Thoracic aorta (tissue), 2 donors: Measurements from ENCODE around the gene CD3E. TPM values are rescaled to one million over a fixed set of nuclear protein-coding genes. Genes with fewer than 3 reads are reported as not detected.

ENCODE experiments used
- ATAC-seq: fragments of 150-250 bp; one replicate; pipeline ENCODE4 v1.8.0; 2017; ENCODE audit warnings: low read depth; ENCODE audit not compliant: insufficient number of reproducible peaks, low FRiP score
- DNase-seq: peaks from one replicate; pipeline ENCODE4 v3.0.0-alpha.2; 2020; ENCODE audit warnings: low spot score
- H3K27ac ChIP-seq, 2 donors: fragments of 200-600 bp; sonication (generic); 1 replicate in 1 of 2; 2 replicates in 1 of 2; pipeline ENCODE4 v1.5.1; 2016; ENCODE audit warnings: mild to moderate bottlenecking in 2 of 2, moderate library complexity in 2 of 2
- H3K27me3 ChIP-seq: fragments of 200-600 bp; sonication (generic); replicated peaks from 2 replicates; pipeline ENCODE4 v1.6.0; 2016; ENCODE audit warnings: mild to moderate bottlenecking; ENCODE audit not compliant: insufficient read depth
- H3K36me3 ChIP-seq: fragments of 200-600 bp; sonication (generic); one replicate; pipeline ENCODE4 v1.5.1; 2016
- H3K4me1 ChIP-seq, 2 donors: fragments of 200-600 bp; sonication (generic); 1 replicate in 1 of 2; 2 replicates in 1 of 2; pipeline versions ENCODE4 v1.5.1 to v1.6.0; 2016; ENCODE audit warnings: low read depth in 2 of 2, mild to moderate bottlenecking in 1 of 2; ENCODE audit not compliant: control insufficient read depth in 1 of 2
- H3K4me3 ChIP-seq: fragments of 200-600 bp; sonication (generic); 2 replicates; pipeline ENCODE4 v1.5.1; 2016; ENCODE audit warnings: mild to moderate bottlenecking
- H3K9me3 ChIP-seq: fragments of 200-600 bp; sonication (generic); 2 replicates; pipeline ENCODE4 v1.5.1; 2016
- total RNA-seq, 2 donors: library from RNA; depleted of rRNA; stranded (reverse); fragments of >200 nt; gene quantifications; one replicate each; pipeline versions ENCODE4 v1.1.0 to v1.2.3, GENCODE V29; 2016
- TF ChIP-seq, protein P1 (sequence below): fragments of 200-600 bp; sonication (generic); IDR thresholded peaks from one replicate; pipeline ENCODE4 v1.5.1; 2019; ENCODE audit warnings: antibody characterized with exemption

Gene CD3E
- total RNA-seq, 2 donors from 2014 or later = 1.1 to 1.3 TPM

- H3K27ac ChIP-seq = no peak overlapping the region
- H3K4me3 ChIP-seq = no peak overlapping the region
- ATAC-seq (no peak), DNase-seq (no peak)
- peaks cover 4% of the 10 kb centered on the region in 2 donors for H3K4me1 ChIP-seq
- no peaks in the 10 kb centered on the region for H3K36me3 ChIP-seq
- TF ChIP-seq, protein P1, sequence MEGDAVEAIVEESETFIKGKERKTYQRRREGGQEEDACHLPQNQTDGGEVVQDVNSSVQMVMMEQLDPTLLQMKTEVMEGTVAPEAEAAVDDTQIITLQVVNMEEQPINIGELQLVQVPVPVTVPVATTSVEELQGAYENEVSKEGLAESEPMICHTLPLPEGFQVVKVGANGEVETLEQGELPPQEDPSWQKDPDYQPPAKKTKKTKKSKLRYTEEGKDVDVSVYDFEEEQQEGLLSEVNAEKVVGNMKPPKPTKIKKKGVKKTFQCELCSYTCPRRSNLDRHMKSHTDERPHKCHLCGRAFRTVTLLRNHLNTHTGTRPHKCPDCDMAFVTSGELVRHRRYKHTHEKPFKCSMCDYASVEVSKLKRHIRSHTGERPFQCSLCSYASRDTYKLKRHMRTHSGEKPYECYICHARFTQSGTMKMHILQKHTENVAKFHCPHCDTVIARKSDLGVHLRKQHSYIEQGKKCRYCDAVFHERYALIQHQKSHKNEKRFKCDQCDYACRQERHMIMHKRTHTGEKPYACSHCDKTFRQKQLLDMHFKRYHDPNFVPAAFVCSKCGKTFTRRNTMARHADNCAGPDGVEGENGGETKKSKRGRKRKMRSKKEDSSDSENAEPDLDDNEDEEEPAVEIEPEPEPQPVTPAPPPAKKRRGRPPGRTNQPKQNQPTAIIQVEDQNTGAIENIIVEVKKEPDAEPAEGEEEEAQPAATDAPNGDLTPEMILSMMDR = no peak
- no peaks in the 10 kb centered on the region for H3K27me3 ChIP-seq
- H3K9me3 ChIP-seq = no peaks in the 10 kb centered on the region
Observed at GRCh38 chr11:118321386-118322082, 17.0 kb downstream of the CD3E start.

DNA sequence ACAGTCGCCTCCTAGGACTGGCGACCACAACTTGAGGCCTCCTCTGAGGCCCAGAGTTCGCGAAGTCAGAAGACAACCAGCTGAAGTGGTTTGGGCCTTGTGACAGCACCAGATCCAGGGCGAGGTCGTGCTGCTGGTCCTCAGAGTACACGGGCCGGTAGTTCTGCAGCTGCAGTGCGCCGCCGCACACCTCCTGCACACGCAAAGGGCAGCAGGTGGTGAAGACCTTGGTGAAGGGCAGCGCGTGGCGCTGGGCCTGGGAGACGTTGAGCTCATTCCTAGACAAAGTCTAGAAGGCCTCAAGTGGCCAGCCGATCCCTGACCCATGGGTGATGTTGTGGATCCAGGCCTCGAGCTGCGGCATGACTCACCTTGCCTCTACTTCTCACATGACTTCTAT, 18.2 kb downstream of the CD3E start:
- Histone ChIP-seq H3K4me1 (no peaks in the 10 kb centered on the region), H3K36me3 (no peaks in the 10 kb centered on the region), H3K27me3 (no peaks in the 10 kb centered on the region), H3K4me3 (no peak overlapping the region), H3K9me3 (no peaks in the 10 kb centered on the region), H3K27ac (no peak overlapping the region)
- DNase-seq (no peak), ATAC-seq (no peak)
- TF ChIP-seq, protein P1 = no peak

- Histone ChIP-seq H3K4me3 (no peak overlapping the region), H3K36me3 (no peaks in the 10 kb centered on the region), H3K27me3 (no peaks in the 10 kb centered on the region), H3K4me1 (no peaks in the 10 kb centered on the region), H3K9me3 (no peaks in the 10 kb centered on the region), H3K27ac (no peak overlapping the region)
- no peak for ATAC-seq
- TF ChIP-seq, protein P1 = no peak
- DNase-seq = no peak
Observed at GRCh38 chr11:118325283-118325682, 20.8 kb downstream of the CD3E start.

- Histone ChIP-seq H3K9me3 (no peaks in the 10 kb centered on the region), H3K27ac (no peak overlapping the region), H3K4me3 (no peak overlapping the region), H3K36me3 (no peaks in the 10 kb centered on the region), H3K27me3 (no peaks in the 10 kb centered on the region), H3K4me1 (no peaks in the 10 kb centered on the region)
- ATAC-seq (no peak), DNase-seq (no peak)
- TF ChIP-seq, protein P1 = no peak
Observed at GRCh38 chr11:118328745-118329144, 24.2 kb downstream of the CD3E start.

DNA sequence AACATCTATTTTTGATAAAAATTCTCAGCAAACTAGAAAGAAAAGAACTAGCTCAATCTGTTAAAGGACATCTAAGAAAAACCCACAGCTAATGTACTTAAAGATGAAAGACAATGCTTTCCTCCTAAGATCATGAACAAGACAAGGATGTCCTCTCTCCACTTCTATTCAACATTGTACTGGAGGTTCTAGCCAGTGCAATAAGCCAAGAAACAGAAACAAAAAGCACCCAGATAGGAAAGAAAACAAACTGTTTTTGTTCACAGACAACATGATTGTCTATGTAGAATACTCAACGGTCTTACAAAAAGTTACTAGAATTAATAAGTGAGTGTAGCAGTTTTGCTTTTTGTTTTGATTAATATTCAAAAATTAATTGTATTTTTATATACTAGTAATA, 30.2 kb downstream of the CD3E start:
- DNase-seq (no peak), ATAC-seq (no peak)
- H3K27me3 ChIP-seq = no peaks in the 10 kb centered on the region
- H3K27ac ChIP-seq = no peak overlapping the region
- TF ChIP-seq, protein P1 = no peak
- no peaks in the 10 kb centered on the region for H3K4me1 ChIP-seq
- no peaks in the 10 kb centered on the region for H3K36me3 ChIP-seq
- no peak overlapping the region for H3K4me3 ChIP-seq
- H3K9me3 ChIP-seq = no peaks in the 10 kb centered on the region
